ENCODE measurements around the gene MPL. TPM values are rescaled to one million over a fixed set of nuclear protein-coding genes. Genes with fewer than 3 reads are reported as not detected.

Gene MPL
- total and polyA plus RNA-seq, 2 experiments from 2014 or later, result not detected

DNA sequence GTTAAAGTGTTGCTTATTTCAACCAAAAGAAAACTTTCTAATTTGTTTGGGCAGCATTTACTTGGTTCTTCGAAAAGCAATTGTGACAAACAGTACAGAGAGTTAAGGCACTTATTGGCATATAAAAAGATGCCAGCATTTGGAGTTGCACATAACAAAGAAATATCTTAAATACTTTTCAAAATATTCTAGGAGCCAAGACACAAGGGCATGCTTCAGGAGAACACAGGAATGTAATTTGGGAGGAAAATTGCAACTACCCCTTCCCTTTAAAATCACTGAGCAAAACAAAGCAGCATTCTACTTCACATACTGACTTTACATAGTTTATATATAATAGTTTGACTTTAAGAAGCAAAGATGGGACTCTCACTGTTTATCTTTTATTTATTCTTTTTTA is 41.4 kb upstream of the MPL start:
- in situ Hi-C loops (cut with MboI), result no loop called here
- no peak overlapping the region for H3K4me3 ChIP-seq
- no peaks in the 10 kb centered on the region for H3K79me2 ChIP-seq (ENCODE audit: insufficient read depth)
- H3F3A ChIP-seq (ENCODE audit: insufficient read depth), result no peaks in the 10 kb centered on the region
- H3K9me3 ChIP-seq (ENCODE audit: low read depth), result no peaks in the 10 kb centered on the region
- no peak for DNase-seq
- no peaks in the 10 kb centered on the region for H3K9me2 ChIP-seq (ENCODE audit: insufficient read depth)
- H4K20me1 ChIP-seq (ENCODE audit: insufficient read depth), result no peaks in the 10 kb centered on the region
- H3K27ac ChIP-seq, result no peak overlapping the region
- H3K9ac ChIP-seq, result no peak overlapping the region
- H3K4me1 ChIP-seq (ENCODE audit: insufficient read depth), result no peaks in the 10 kb centered on the region
- H2AFZ ChIP-seq, result no peak overlapping the region
- WGBS, 2 experiments (ENCODE audit: low coverage in 1 of 2, low lambda C conversion rate in 2 of 2, missing lambda C conversion rate in 2 of 2), result 0 to 12% methylated on average over 1 of the region's 1 CpG
- H3K36me3 ChIP-seq (ENCODE audit: low read depth), result no peaks in the 10 kb centered on the region
- no peaks in the 10 kb centered on the region for H3K27me3 ChIP-seq (replicated peaks; ENCODE audit: insufficient read depth)
- TF ChIP-seq EZH2phosphoT487 (IDR thresholded peaks at IDR 0.05; ENCODE audit: insufficient read depth, low read depth) (no peak), EZH2 (IDR thresholded peaks at IDR 0.05; ENCODE audit: insufficient read depth, poor library complexity, severe bottlenecking) (no peak)
- H3K4me2 ChIP-seq (ENCODE audit: unreplicated experiment), result no peak overlapping the region

GRCh38 chr1:43298055-43298454 is 39.6 kb upstream of the MPL start:
- H3F3A ChIP-seq (ENCODE audit: insufficient read depth), result peaks cover 4% of the 10 kb centered on the region; the same call in 1 of the 2 replicates
- no peak overlapping the region for H3K4me3 ChIP-seq
- in situ Hi-C loops (cut with MboI), result no loop called here
- H3K27ac ChIP-seq, result no peak overlapping the region
- H2AFZ ChIP-seq, result no peak overlapping the region
- peaks cover 3% of the 10 kb centered on the region for H3K4me1 ChIP-seq (ENCODE audit: insufficient read depth)
- H4K20me1 ChIP-seq (ENCODE audit: insufficient read depth), result no peaks in the 10 kb centered on the region
- 52 to 85% methylated on average over 1 of the region's 1 CpG for WGBS, 2 experiments (ENCODE audit: low coverage in 1 of 2, low lambda C conversion rate in 2 of 2, missing lambda C conversion rate in 2 of 2)
- H3K79me2 ChIP-seq (ENCODE audit: insufficient read depth), result no peaks in the 10 kb centered on the region
- no peaks in the 10 kb centered on the region for H3K9me3 ChIP-seq (ENCODE audit: low read depth)
- no peaks in the 10 kb centered on the region for H3K9me2 ChIP-seq (ENCODE audit: insufficient read depth)
- no peaks in the 10 kb centered on the region for H3K27me3 ChIP-seq (replicated peaks; ENCODE audit: insufficient read depth)
- no peak for DNase-seq
- H3K4me2 ChIP-seq (ENCODE audit: unreplicated experiment), result no peak overlapping the region
- no peaks in the 10 kb centered on the region for H3K36me3 ChIP-seq (ENCODE audit: low read depth)
- H3K9ac ChIP-seq, result no peak overlapping the region
- no peak for TF ChIP-seq EZH2 (IDR thresholded peaks at IDR 0.05; ENCODE audit: insufficient read depth, poor library complexity, severe bottlenecking)

DNA sequence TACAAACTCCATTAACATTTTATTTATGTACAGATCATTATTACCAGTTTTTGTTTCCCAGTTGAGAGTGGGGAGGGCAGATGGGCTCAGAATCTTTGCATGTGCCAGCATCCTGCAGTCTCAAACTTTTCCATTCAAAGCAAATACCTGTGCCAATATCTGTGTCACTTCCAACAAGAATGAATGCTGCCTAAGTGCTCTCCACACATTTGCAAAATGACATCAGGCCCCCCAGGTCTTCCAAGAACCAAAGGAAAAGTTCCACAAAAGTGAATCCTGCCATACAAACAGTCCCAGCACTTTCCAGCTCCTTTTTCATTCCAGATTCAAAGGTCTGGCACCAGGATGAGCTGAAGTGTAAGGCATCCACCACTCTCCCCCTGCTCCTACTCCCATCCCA is 38.5 kb upstream of the MPL start:
- H3K27me3 ChIP-seq (replicated peaks; ENCODE audit: insufficient read depth), result no peaks in the 10 kb centered on the region
- peaks cover 6% of the 10 kb centered on the region for H3K4me1 ChIP-seq (ENCODE audit: insufficient read depth)
- no peak overlapping the region for H3K4me2 ChIP-seq (ENCODE audit: unreplicated experiment)
- no peak for TF ChIP-seq EZH2phosphoT487 (IDR thresholded peaks at IDR 0.05; ENCODE audit: insufficient read depth, low read depth)
- TF ChIP-seq EZH2 (IDR thresholded peaks at IDR 0.05; ENCODE audit: insufficient read depth, poor library complexity, severe bottlenecking), result no peak
- H3K9ac ChIP-seq, result no peak overlapping the region
- in situ Hi-C loops (cut with MboI), result no loop called here
- no peaks in the 10 kb centered on the region for H3K79me2 ChIP-seq (ENCODE audit: insufficient read depth)
- H3K36me3 ChIP-seq (ENCODE audit: low read depth), result no peaks in the 10 kb centered on the region
- H2AFZ ChIP-seq, result no peak overlapping the region
- no peaks in the 10 kb centered on the region for H3K9me2 ChIP-seq (ENCODE audit: insufficient read depth)
- H4K20me1 ChIP-seq (ENCODE audit: insufficient read depth), result no peaks in the 10 kb centered on the region
- no peak for DNase-seq
- no peaks in the 10 kb centered on the region for H3K9me3 ChIP-seq (ENCODE audit: low read depth)
- H3F3A ChIP-seq (ENCODE audit: insufficient read depth), result peaks cover 8% of the 10 kb centered on the region; the same call in 1 of the 2 replicates
- H3K27ac ChIP-seq, result no peak overlapping the region
- H3K4me3 ChIP-seq, result no peak overlapping the region

DNA sequence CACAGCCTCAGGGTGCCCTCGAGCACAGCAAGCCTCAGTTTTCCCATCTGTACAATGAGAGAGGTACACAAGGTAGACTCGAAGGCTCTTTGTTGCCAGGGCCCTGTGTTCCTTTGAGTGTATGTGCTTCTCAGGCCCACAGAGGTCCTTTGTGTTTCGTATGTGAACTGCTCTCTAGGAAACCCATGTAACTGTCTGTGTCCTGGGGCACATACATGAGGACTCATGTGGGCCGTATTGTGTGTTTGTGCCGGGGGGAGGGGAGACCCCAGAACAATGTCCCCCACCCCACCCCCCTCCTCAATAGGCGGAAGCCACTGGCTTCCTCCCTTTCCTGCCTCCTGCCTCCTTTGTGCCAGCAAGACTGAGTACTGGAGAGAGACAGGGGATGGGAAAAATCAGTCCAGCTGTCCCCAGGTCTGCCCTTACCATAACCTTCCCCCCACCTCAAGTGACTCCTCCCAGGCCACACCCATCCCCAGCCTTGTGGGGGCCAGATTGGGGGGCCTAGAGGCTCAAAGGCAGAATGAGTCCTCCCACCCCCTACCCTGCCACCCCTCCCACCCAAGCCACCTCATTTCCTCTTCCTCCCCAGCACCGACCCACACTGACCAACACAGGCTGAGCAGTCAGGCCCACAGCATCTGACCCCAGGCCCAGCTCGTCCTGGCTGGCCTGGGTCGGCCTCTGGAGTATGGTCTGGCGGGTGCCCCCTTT is 37.1 kb upstream of the MPL start, which contains the start of gene TIE1:
Gene TIE1 (plus strand): TSS at position 605 of the 717 bp plus-strand sequence. CDS start 90 bp downstream, at position 695.
- H3K4me1 ChIP-seq (ENCODE audit: insufficient read depth), result peaks cover 6% of the 10 kb centered on the region
- no peak within 1 kb of the TSS for H2AFZ ChIP-seq
- 82 to 83% methylated on average over 10 of the region's 10 CpGs for WGBS, 2 experiments (ENCODE audit: low coverage in 1 of 2, low lambda C conversion rate in 2 of 2, missing lambda C conversion rate in 2 of 2)
- in situ Hi-C loops (cut with MboI), result no loop called here
- H3K9me2 ChIP-seq (ENCODE audit: insufficient read depth), result no peaks in the 10 kb centered on the region
- no peak for DNase-seq
- peaks cover 8% of the 10 kb centered on the region; the same call in 1 of the 2 replicates for H3F3A ChIP-seq (ENCODE audit: insufficient read depth)
- no peak within 1 kb of the TSS for H3K27ac ChIP-seq
- H3K4me3 ChIP-seq, result no peak within 1 kb of the TSS
- H3K4me2 ChIP-seq (ENCODE audit: unreplicated experiment), result no peak within 1 kb of the TSS
- H3K27me3 ChIP-seq (replicated peaks; ENCODE audit: insufficient read depth), result no peaks in the 10 kb centered on the region
- H4K20me1 ChIP-seq (ENCODE audit: insufficient read depth), result no peaks in the 10 kb centered on the region
- TF ChIP-seq EZH2 (IDR thresholded peaks at IDR 0.05; ENCODE audit: insufficient read depth, poor library complexity, severe bottlenecking) (no peak), EZH2phosphoT487 (IDR thresholded peaks at IDR 0.05; ENCODE audit: insufficient read depth, low read depth) (no peak)
- H3K79me2 ChIP-seq (ENCODE audit: insufficient read depth), result no peaks in the 10 kb centered on the region
- no peaks in the 10 kb centered on the region for H3K9me3 ChIP-seq (ENCODE audit: low read depth)
- no peak within 1 kb of the TSS for H3K9ac ChIP-seq
- no peaks in the 10 kb centered on the region for H3K36me3 ChIP-seq (ENCODE audit: low read depth)

All from GM23248 (cell line).